ENCODE measurements around the gene UNCX. TPM values are rescaled to one million over a fixed set of nuclear protein-coding genes. Genes with fewer than 3 reads are reported as not detected.
"Not testable (repeated sequence)": the region's sequence is repeated elsewhere in the genome, so short reads cannot be mapped to it uniquely, and the experiment has no call there.

UNCX gene
- total and polyA plus RNA-seq, 4 donors, result not detected

DNA sequence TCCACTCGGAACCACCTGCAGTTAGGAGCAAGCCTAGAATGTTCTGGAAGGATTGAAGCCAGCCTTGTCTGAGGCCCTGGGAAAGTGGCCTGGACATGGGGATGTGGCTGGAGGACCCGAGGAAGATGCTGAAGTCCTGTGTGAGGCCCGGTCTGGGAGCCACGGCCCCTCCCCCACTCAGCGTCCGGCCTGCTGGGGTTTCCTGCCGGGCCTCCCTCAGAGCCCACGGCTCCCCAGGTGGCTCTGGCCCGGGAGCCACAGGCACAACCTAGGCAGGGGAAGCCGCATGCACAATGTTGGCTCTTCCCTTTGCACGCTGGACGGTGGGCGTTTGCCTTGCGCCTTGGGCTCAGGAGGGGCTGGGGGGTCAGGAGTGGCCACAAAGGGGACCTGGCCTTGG, 39.0 kb downstream of the UNCX start:
- Histone ChIP-seq H3K27ac (ENCODE audit: low read depth in 1 of 2, low read length in 1 of 2) (no peak overlapping the region), H3K4me3 (no peak overlapping the region), H3K36me3 (ENCODE audit: control insufficient read depth in 4 of 4, insufficient read depth in 4 of 4, low read length in 4 of 4) (no peaks in the 10 kb centered on the region), H3K9ac (ENCODE audit: insufficient read depth in 1 of 2, low read length in 2 of 2) (no peak overlapping the region), H3K4me1 (ENCODE audit: control insufficient read depth in 5 of 5, insufficient read depth in 5 of 5, low read length in 5 of 5) (no peaks in the 10 kb centered on the region), H3K27me3 (ENCODE audit: control insufficient read depth in 3 of 3, insufficient read depth in 3 of 3, low read length in 2 of 3) (peaks cover 0 to 36% (median 11%) of the 10 kb centered on the region in 3 donors), H3K9me3 (ENCODE audit: control insufficient read depth in 4 of 4, insufficient read depth in 3 of 4, low read length in 3 of 4) (peaks cover 0 to 11% (median 1%) of the 10 kb centered on the region in 4 donors)
- no peak for ATAC-seq (ENCODE audit: insufficient read depth, low FRiP score)
- TF ChIP-seq, protein P1, sequence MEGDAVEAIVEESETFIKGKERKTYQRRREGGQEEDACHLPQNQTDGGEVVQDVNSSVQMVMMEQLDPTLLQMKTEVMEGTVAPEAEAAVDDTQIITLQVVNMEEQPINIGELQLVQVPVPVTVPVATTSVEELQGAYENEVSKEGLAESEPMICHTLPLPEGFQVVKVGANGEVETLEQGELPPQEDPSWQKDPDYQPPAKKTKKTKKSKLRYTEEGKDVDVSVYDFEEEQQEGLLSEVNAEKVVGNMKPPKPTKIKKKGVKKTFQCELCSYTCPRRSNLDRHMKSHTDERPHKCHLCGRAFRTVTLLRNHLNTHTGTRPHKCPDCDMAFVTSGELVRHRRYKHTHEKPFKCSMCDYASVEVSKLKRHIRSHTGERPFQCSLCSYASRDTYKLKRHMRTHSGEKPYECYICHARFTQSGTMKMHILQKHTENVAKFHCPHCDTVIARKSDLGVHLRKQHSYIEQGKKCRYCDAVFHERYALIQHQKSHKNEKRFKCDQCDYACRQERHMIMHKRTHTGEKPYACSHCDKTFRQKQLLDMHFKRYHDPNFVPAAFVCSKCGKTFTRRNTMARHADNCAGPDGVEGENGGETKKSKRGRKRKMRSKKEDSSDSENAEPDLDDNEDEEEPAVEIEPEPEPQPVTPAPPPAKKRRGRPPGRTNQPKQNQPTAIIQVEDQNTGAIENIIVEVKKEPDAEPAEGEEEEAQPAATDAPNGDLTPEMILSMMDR (IDR thresholded peaks at IDR 0.05; ENCODE audit: control extremely low read depth, extremely low read depth), result no peak
- DNase-seq, result no peak
- 79 to 92% methylated on average over 14 of the region's 14 CpGs for WGBS, 2 donors

DNA sequence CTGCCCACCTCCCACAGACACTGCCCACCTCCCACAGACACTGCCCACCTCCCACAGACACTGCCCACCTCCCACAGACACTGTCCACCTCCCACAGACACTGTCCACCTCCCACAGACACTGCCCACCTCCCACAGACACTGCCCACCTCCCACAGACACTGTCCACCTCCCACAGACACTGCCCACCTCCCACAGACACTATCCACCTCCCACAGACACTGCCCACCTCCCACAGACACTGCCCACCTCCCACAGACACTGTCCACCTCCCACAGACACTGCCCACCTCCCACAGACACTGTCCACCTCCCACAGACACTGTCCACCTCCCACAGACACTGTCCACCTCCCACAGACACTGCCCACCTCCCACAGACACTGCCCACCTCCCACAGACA, 39.5 kb downstream of the UNCX start:
- not testable (repeated sequence) for DNase-seq; H3K36me3 ChIP-seq (ENCODE audit: control insufficient read depth in 4 of 4, insufficient read depth in 4 of 4, low read length in 4 of 4); H3K4me1 ChIP-seq (ENCODE audit: control insufficient read depth in 5 of 5, insufficient read depth in 5 of 5, low read length in 5 of 5)

DNA sequence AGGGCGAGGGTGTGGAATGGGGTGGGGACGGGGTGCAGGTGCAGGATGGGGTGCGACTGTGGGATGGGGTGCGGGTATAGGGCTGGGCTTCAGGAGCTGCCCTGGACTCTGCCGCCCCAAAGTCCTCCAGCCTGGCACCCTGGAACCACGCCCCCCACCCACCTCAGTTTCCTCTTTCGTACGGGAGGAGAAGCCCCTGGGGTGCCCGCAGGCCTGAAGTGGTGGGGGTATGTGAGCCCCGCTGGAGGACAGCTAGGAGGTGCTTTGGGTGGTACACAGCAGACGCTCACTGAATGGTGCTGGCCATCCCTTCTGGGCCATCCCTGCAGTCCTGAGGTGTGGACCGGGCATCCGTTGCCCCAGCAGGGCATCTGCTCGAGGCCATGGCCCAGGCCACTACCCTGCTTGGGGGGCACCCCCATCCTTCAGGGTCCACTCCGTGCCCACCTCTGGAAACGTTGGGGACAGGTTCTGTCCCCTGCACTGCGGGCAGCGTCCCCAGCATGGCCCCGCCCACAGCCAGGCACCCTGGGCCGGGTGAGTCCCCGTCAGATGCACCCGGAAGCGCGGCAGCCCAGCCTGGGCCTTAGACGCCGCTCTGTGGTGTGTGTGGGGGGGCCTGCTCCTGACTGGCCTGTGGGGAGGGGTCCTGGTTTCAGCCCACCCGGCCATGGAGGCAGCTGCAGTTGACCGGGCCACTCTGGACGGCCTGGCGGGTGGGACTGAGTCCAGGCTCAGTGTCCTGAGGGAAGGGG, 41.6 kb downstream of the UNCX start:
- DNase-seq, result no peak
- peaks cover 0 to 22% (median 8%) of the 10 kb centered on the region in 3 donors for H3K27me3 ChIP-seq (ENCODE audit: control insufficient read depth in 3 of 3, insufficient read depth in 3 of 3, low read length in 2 of 3)
- H3K36me3 ChIP-seq (ENCODE audit: control insufficient read depth in 4 of 4, insufficient read depth in 4 of 4, low read length in 4 of 4), result no peaks in the 10 kb centered on the region
- no peak for ATAC-seq (ENCODE audit: insufficient read depth, low FRiP score)
- 75 to 82% methylated on average over 29 to 30 of the region's 30 CpGs for WGBS, 2 donors
- no peaks in the 10 kb centered on the region for H3K4me1 ChIP-seq (ENCODE audit: control insufficient read depth in 5 of 5, insufficient read depth in 5 of 5, low read length in 5 of 5)
- no peak overlapping the region for H3K4me3 ChIP-seq
- TF ChIP-seq, protein P1 (IDR thresholded peaks at IDR 0.05; ENCODE audit: control extremely low read depth, extremely low read depth), result no peak
- no peak overlapping the region for H3K9ac ChIP-seq (ENCODE audit: insufficient read depth in 1 of 2, low read length in 2 of 2)
- peaks cover 0 to 12% (median 1%) of the 10 kb centered on the region in 4 donors for H3K9me3 ChIP-seq (ENCODE audit: control insufficient read depth in 4 of 4, insufficient read depth in 3 of 4, low read length in 3 of 4)
- H3K27ac ChIP-seq (ENCODE audit: low read depth in 1 of 2, low read length in 1 of 2), result no peak overlapping the region

More for the DNA sequence above, 39.5 kb downstream of the UNCX start:
- not testable (repeated sequence) for ATAC-seq (ENCODE audit: insufficient read depth, low FRiP score); H3K9ac ChIP-seq (ENCODE audit: insufficient read depth in 1 of 2, low read length in 2 of 2); H3K27ac ChIP-seq (ENCODE audit: low read depth in 1 of 2, low read length in 1 of 2); H3K4me3 ChIP-seq
- Histone ChIP-seq H3K9me3 (ENCODE audit: control insufficient read depth in 4 of 4, insufficient read depth in 3 of 4, low read length in 3 of 4) (peaks cover 0 to 12% (median 1%) of the 10 kb centered on the region in 4 donors), H3K27me3 (ENCODE audit: control insufficient read depth in 3 of 3, insufficient read depth in 3 of 3, low read length in 2 of 3) (peaks cover 0 to 36% (median 9%) of the 10 kb centered on the region in 3 donors)

DNA sequence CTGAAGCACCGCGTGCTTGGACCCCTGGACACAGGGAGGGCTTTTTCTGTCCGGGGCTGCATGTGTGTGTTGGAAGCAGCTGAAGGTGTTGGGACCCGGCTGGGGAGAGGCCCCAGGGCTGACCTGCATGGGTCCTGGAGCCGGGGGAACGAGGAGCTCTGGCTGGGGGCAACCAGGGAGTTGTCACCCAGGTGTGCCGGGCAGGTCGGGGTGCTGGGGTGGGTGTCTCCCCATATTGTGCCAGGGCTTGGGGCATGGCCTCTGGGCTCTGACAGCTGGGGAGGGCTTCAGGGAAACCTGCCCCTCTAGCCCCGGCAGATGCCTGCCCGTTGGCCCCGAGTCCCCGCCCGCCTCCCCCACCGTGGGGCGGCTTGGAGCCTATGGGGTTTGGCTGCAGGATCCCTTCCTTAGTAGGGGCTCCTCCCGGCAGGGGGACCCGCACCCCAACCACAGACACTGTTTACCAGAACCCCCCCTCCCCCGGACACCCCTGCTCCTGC, 42.3 kb downstream of the UNCX start:
- Histone ChIP-seq H3K4me3 (no peak overlapping the region), H3K4me1 (ENCODE audit: control insufficient read depth in 5 of 5, insufficient read depth in 5 of 5, low read length in 5 of 5) (no peaks in the 10 kb centered on the region), H3K9ac (ENCODE audit: insufficient read depth in 1 of 2, low read length in 2 of 2) (no peak overlapping the region), H3K27me3 (ENCODE audit: control insufficient read depth in 3 of 3, insufficient read depth in 3 of 3, low read length in 2 of 3) (peaks cover 0 to 18% (median 8%) of the 10 kb centered on the region in 3 donors), H3K27ac (ENCODE audit: low read depth in 1 of 2, low read length in 1 of 2) (no peak overlapping the region), H3K9me3 (ENCODE audit: control insufficient read depth in 4 of 4, insufficient read depth in 3 of 4, low read length in 3 of 4) (peaks cover 0 to 10% (median 1%) of the 10 kb centered on the region in 4 donors), H3K36me3 (ENCODE audit: control insufficient read depth in 4 of 4, insufficient read depth in 4 of 4, low read length in 4 of 4) (no peaks in the 10 kb centered on the region)
- WGBS, 2 donors, result 76 to 85% methylated on average over 17 to 18 of the region's 18 CpGs
- TF ChIP-seq, protein P1 (IDR thresholded peaks at IDR 0.05; ENCODE audit: control extremely low read depth, extremely low read depth), result no peak
- no peak for ATAC-seq (ENCODE audit: insufficient read depth, low FRiP score)
- no peak for DNase-seq

Data from lung (tissue), 12 donors.